Stomach (tissue), 4 donors: Measurements from ENCODE around the gene MEAK7.

Source experiments
- EP300 ChIP-seq: sonication (generic); formaldehyde crosslinking; IDR thresholded peaks from one replicate; pipeline ENCODE4 v1.6.1; 2017; ENCODE audit warnings: antibody characterized with exemption
- POLR2A ChIP-seq, 4 donors: fragments of 450-650 bp; IDR thresholded peaks; one replicate each; pipeline ENCODE4 v1.6.1; 2016; ENCODE audit warnings: antibody characterized with exemption in 4 of 4, control low read depth in 2 of 4, mild to moderate bottlenecking in 1 of 4, moderate library complexity in 1 of 4
- POLR2AphosphoS5 ChIP-seq, 3 donors: sonication (generic); formaldehyde crosslinking; IDR thresholded peaks; one replicate each; pipeline ENCODE4 v1.6.1; 2016; ENCODE audit warnings: antibody characterized with exemption in 3 of 3
- TF ChIP-seq, protein P1 (sequence below), 7 experiments: fragments of 450-650 bp in 4 of 7; fragments of 200-600 bp in 3 of 7; sonication (generic) in 3 of 7; IDR thresholded peaks; one replicate each; pipeline ENCODE4 v1.5.1; 2016 to 2019; ENCODE audit warnings: antibody characterized with exemption in 7 of 7, control low read depth in 2 of 7, mild to moderate bottlenecking in 1 of 7

DNA sequence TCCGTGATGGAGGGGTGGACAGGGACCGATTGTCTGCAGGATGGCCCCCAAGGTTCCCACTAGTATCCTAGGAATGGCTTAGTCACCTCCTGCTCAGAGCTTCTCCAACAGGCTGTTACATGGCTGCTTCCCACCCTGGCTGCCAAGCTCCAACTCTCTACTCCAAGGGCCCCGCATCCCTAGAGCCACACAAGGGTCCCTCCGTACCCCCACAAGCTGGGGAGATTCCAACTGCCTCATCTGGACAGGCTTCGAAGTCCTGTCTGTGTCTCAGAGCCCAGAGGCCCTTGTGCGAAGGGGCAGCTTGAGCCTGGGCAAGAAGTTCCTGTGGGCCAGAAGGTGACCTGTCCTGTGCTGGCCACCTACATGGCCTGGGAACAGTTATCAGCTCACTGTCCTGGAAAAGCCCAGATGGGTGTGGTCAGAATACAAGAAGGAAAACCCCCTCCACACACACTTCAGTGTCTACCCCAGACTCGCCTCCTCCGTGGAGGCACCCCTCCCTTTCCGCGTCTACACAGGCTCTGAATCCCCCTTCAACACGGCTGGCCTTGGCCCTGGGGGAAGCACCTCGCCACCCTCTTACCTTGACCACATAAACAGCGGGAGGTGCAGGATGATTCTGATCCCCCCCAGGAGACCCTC lies 586 bp downstream of the MEAK7 start:
- TF ChIP-seq, protein P1, sequence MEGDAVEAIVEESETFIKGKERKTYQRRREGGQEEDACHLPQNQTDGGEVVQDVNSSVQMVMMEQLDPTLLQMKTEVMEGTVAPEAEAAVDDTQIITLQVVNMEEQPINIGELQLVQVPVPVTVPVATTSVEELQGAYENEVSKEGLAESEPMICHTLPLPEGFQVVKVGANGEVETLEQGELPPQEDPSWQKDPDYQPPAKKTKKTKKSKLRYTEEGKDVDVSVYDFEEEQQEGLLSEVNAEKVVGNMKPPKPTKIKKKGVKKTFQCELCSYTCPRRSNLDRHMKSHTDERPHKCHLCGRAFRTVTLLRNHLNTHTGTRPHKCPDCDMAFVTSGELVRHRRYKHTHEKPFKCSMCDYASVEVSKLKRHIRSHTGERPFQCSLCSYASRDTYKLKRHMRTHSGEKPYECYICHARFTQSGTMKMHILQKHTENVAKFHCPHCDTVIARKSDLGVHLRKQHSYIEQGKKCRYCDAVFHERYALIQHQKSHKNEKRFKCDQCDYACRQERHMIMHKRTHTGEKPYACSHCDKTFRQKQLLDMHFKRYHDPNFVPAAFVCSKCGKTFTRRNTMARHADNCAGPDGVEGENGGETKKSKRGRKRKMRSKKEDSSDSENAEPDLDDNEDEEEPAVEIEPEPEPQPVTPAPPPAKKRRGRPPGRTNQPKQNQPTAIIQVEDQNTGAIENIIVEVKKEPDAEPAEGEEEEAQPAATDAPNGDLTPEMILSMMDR (IDR thresholded peaks at IDR 0.05): no peak
- no peak for TF ChIP-seq POLR2A (IDR thresholded peaks at IDR 0.05)
- no peak for TF ChIP-seq POLR2AphosphoS5 (IDR thresholded peaks at IDR 0.05)
- no peak for TF ChIP-seq EP300
